ENCODE results near the gene WDR36. TPM values are rescaled to one million over a fixed set of nuclear protein-coding genes. Genes with fewer than 3 reads are reported as not detected.

Gene WDR36
- total RNA-seq, 6 experiments from 2014 or later: 12.7 to 17.5 (median 16.5) TPM

GRCh38 chr5:111146053-111146452, 53.9 kb downstream of the WDR36 start:
- Histone ChIP-seq H3K36me3 (no peaks in the 10 kb centered on the region), H3K4me3 (no peak overlapping the region), H3K4me1 (no peaks in the 10 kb centered on the region), H3K27ac (no peak overlapping the region), H3K27me3 (no peaks in the 10 kb centered on the region), H3K9me3 (no peaks in the 10 kb centered on the region)
- no peak for DNase-seq
- ATAC-seq: no peak
- whole genome bisulfite sequencing (ENCODE audit: insufficient coverage, low coverage, low lambda C conversion rate, missing lambda C conversion rate): 29% methylated on average over 2 of the region's 2 CpGs
- TF ChIP-seq CTCF (IDR thresholded peaks at IDR 0.05) (no peak), POLR2A (IDR thresholded peaks at IDR 0.05) (no peak)
- intact Hi-C loops (cut with DNase I): no loop called here

- TF ChIP-seq CTCF (IDR thresholded peaks at IDR 0.05): no peak
- no peak for TF ChIP-seq POLR2A (IDR thresholded peaks at IDR 0.05)
- H3K9me3 ChIP-seq: no peaks in the 10 kb centered on the region
- no peaks in the 10 kb centered on the region for H3K36me3 ChIP-seq
- intact Hi-C loops (cut with DNase I): no loop called here
- no peak for DNase-seq
- 74% methylated on average over 3 of the region's 3 CpGs for WGBS (ENCODE audit: insufficient coverage, low coverage, low lambda C conversion rate, missing lambda C conversion rate)
- H3K4me1 ChIP-seq: no peaks in the 10 kb centered on the region
- no peaks in the 10 kb centered on the region for H3K27me3 ChIP-seq
- peak in 1 of 4 donors; percentile 43 for ATAC-seq
- no peak overlapping the region for H3K27ac ChIP-seq
- no peak overlapping the region for H3K4me3 ChIP-seq
These were observed 55.4 kb downstream of the WDR36 start for GRCh38 chr5:111147502-111147901.

GRCh38 chr5:111151998-111152397, 59.9 kb downstream of the WDR36 start:
- ATAC-seq: no peak
- no peaks in the 10 kb centered on the region for H3K27me3 ChIP-seq
- intact Hi-C loops (cut with DNase I): no loop called here
- H3K4me1 ChIP-seq: peaks cover 0 to 5% (median 0%) of the 10 kb centered on the region in 4 donors
- no peak for DNase-seq
- no peaks in the 10 kb centered on the region for H3K9me3 ChIP-seq
- WGBS (ENCODE audit: insufficient coverage, low coverage, low lambda C conversion rate, missing lambda C conversion rate): 61% methylated on average over 2 of the region's 2 CpGs
- H3K4me3 ChIP-seq: no peak overlapping the region
- no peaks in the 10 kb centered on the region for H3K36me3 ChIP-seq
- no peak overlapping the region for H3K27ac ChIP-seq
- no peak for TF ChIP-seq POLR2A (IDR thresholded peaks at IDR 0.05)
- no peak for TF ChIP-seq CTCF (IDR thresholded peaks at IDR 0.05)

GRCh38 chr5:111153483-111153882, 61.3 kb downstream of the WDR36 start:
- intact Hi-C loops (cut with DNase I): no loop called here
- Histone ChIP-seq H3K9me3 (no peaks in the 10 kb centered on the region), H3K4me1 (peaks cover 0 to 5% (median 0%) of the 10 kb centered on the region in 4 donors), H3K27me3 (no peaks in the 10 kb centered on the region), H3K36me3 (no peaks in the 10 kb centered on the region), H3K4me3 (no peak overlapping the region), H3K27ac (no peak overlapping the region)
- DNase-seq (no peak), ATAC-seq (peak in 3 of 4 donors; percentile 52 to 83 (median 58))
- WGBS (ENCODE audit: insufficient coverage, low coverage, low lambda C conversion rate, missing lambda C conversion rate): 24% methylated on average over 1 of the region's 1 CpG
- no peak for TF ChIP-seq CTCF (IDR thresholded peaks at IDR 0.05)
- no peak for TF ChIP-seq POLR2A (IDR thresholded peaks at IDR 0.05)

GRCh38 chr5:111153945-111154344, 61.8 kb downstream of the WDR36 start:
- H3K27me3 ChIP-seq: no peaks in the 10 kb centered on the region
- peaks cover 0 to 5% (median 0%) of the 10 kb centered on the region in 4 donors for H3K4me1 ChIP-seq
- WGBS (ENCODE audit: insufficient coverage, low coverage, low lambda C conversion rate, missing lambda C conversion rate): 77% methylated on average over 3 of the region's 3 CpGs
- no peak overlapping the region for H3K4me3 ChIP-seq
- no peak overlapping the region for H3K27ac ChIP-seq
- intact Hi-C loops (cut with DNase I): no loop called here
- H3K36me3 ChIP-seq: no peaks in the 10 kb centered on the region
- DNase-seq: no peak
- no peak for ATAC-seq
- no peaks in the 10 kb centered on the region for H3K9me3 ChIP-seq
- TF ChIP-seq POLR2A (IDR thresholded peaks at IDR 0.05) (no peak), CTCF (IDR thresholded peaks at IDR 0.05) (no peak)
